GM12891 (cell line): Measurements from ENCODE around the gene OR10G6.

ENCODE experiments used
- POLR2A ChIP-seq: IDR thresholded peaks from 2 replicates; pipeline ENCODE4 v1.6.1; 2011; ENCODE audit warnings: low read depth, low read length, control low read depth
- POLR2AphosphoS5 ChIP-seq: IDR thresholded peaks from 2 replicates; pipeline ENCODE4 v1.6.1; 2011; ENCODE audit warnings: low read depth, low read length, control low read depth

- no peak for TF ChIP-seq POLR2A
- TF ChIP-seq POLR2AphosphoS5 = no peak
Measured at GRCh38 chr11:124041254-124041653, 46.3 kb upstream of the OR10G6 start, which contains the start of gene OR10G7.
